HG03571 (cell line): ENCODE data around the gene FGF9.

Source experiments
- ATAC-seq: cut with Tn5 transposase; IDR thresholded peaks from one replicate; pipeline ENCODE4 v1.9.1; 2021; ENCODE audit not compliant: unreplicated experiment

Gene FGF9

GRCh38 chr13:21752501-21752900 lies 81.6 kb downstream of the FGF9 start:
- ATAC-seq: no peak

DNA sequence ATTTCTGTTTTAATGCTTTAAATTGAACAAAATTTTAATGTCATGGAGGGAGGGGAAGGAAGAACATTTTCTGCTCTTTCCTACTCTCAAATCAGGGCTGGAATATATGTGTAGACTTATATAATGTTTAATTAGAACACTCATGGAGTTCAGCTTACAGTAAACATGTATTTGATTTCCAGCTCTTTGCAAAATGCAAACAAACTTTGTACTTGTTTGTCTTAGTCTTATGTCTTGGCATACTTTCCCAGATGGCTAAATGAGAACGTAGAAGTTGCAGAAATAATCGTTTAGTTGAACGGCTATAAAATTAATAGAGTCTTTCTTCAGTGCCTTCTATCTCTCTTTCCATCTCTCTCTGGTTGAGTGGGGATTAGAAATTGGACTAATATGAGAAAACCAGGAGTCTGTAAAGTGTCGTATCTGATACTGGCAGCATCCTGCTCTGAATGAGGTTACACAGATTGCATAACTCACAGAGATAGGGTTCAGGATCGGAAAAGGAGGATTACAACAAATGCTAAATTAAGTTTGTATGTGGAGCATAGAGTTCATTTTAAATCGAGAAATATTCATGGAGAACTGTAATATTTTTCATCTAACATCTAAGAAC lies 82.3 kb downstream of the FGF9 start:
- ATAC-seq: no peak
